ENCODE data around the gene MUSK. TPM values are rescaled to one million over a fixed set of nuclear protein-coding genes. Genes with fewer than 3 reads are reported as not detected.

MUSK gene
- total and polyA plus RNA-seq, 2 experiments from 2014 or later: not detected

GRCh38 chr9:110797611-110798010, 129.0 kb downstream of the MUSK start:
- no peaks in the 10 kb centered on the region for H3K27me3 Mint-ChIP-seq (ENCODE audit: insufficient read depth, low read depth, poor library complexity)
- Histone ChIP-seq H3K9me2 (ENCODE audit: insufficient read depth) (no peaks in the 10 kb centered on the region; the same call in 1 of the 2 replicates), H4K20me1 (replicated peaks; ENCODE audit: insufficient read depth) (no peaks in the 10 kb centered on the region), H2AFZ (no peak overlapping the region), H3F3A (replicated peaks; ENCODE audit: low read depth) (no peaks in the 10 kb centered on the region), H3K27ac (ENCODE audit: low read depth) (no peak overlapping the region), H3K27me3 (ENCODE audit: insufficient read depth) (no peaks in the 10 kb centered on the region), H3K4me1 (ENCODE audit: insufficient read depth) (no peaks in the 10 kb centered on the region), H3K36me3 (ENCODE audit: insufficient read depth) (no peaks in the 10 kb centered on the region), H3K4me2 (no peak overlapping the region), H3K4me3 (no peak overlapping the region), H3K79me2 (replicated peaks; ENCODE audit: insufficient read depth) (no peaks in the 10 kb centered on the region)
- H3K4me1 Mint-ChIP-seq: no peaks in the 10 kb centered on the region
- ATAC-seq (no peak), DNase-seq (ENCODE audit: low spot score) (no peak)
- peaks cover 3% of the 10 kb centered on the region; the same call in 2 of the 3 replicates for H3K9me3 Mint-ChIP-seq
- no peak overlapping the region for H3K27ac Mint-ChIP-seq
- no peak for TF ChIP-seq ZNF331 (CRISPR knock-in tag; IDR thresholded peaks at IDR 0.05; ENCODE audit: low read depth)
- H3K36me3 Mint-ChIP-seq (ENCODE audit: low read depth): no peaks in the 10 kb centered on the region
- no peak overlapping the region for H3K4me3 Mint-ChIP-seq

DNA sequence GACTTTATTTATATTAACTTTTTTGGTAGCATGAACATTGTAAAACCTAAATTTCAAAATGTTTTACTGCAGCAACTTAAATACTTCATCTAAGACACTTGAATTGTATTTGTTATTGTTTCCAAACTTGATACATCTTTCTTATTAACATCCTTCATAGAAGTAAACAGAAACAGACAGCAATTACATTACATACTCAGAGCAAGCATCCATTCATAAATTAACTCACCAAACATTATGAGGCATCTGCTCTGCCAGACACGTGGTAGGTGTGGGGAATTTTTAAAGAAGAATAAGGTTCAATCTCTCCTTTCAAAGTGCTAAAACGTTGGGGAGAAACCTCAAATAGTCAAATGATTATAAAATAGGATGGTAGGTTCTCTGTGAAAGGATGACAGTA, 130.8 kb downstream of the MUSK start:
- Histone ChIP-seq H3K9me2 (ENCODE audit: insufficient read depth) (no peaks in the 10 kb centered on the region; the same call in 1 of the 2 replicates), H4K20me1 (replicated peaks; ENCODE audit: insufficient read depth) (no peaks in the 10 kb centered on the region), H3K4me3 (no peak overlapping the region), H3K79me2 (replicated peaks; ENCODE audit: insufficient read depth) (no peaks in the 10 kb centered on the region), H3K36me3 (ENCODE audit: insufficient read depth) (no peaks in the 10 kb centered on the region), H3K4me1 (ENCODE audit: insufficient read depth) (no peaks in the 10 kb centered on the region), H3K27me3 (ENCODE audit: insufficient read depth) (no peaks in the 10 kb centered on the region), H3K27ac (ENCODE audit: low read depth) (no peak overlapping the region), H3F3A (replicated peaks; ENCODE audit: low read depth) (no peaks in the 10 kb centered on the region), H3K4me2 (no peak overlapping the region), H2AFZ (no peak overlapping the region)
- Mint-ChIP-seq H3K4me3 (no peak overlapping the region), H3K27ac (no peak overlapping the region), H3K4me1 (no peaks in the 10 kb centered on the region), H3K36me3 (ENCODE audit: low read depth) (no peaks in the 10 kb centered on the region), H3K9me3 (peaks cover 3% of the 10 kb centered on the region; the same call in 2 of the 3 replicates), H3K27me3 (ENCODE audit: insufficient read depth, low read depth, poor library complexity) (no peaks in the 10 kb centered on the region)
- ATAC-seq (no peak), DNase-seq (ENCODE audit: low spot score) (no peak)
- no peak for TF ChIP-seq ZNF331 (CRISPR knock-in tag; IDR thresholded peaks at IDR 0.05; ENCODE audit: low read depth)
- no peak for TF ChIP-seq CREB1 (CRISPR knock-in tag; IDR thresholded peaks at IDR 0.05; ENCODE audit: low read depth)
- no peak for TF ChIP-seq EZH2phosphoT487 (IDR thresholded peaks at IDR 0.05; ENCODE audit: unreplicated experiment)
- TF ChIP-seq NANOG (IDR thresholded peaks at IDR 0.05; ENCODE audit: borderline replicate concordance): no peak
- TF ChIP-seq ZNF114 (CRISPR knock-in tag; IDR thresholded peaks at IDR 0.05): no peak
- TF ChIP-seq REST (IDR thresholded peaks at IDR 0.05; ENCODE audit: unreplicated experiment): no peak
- TF ChIP-seq STAT1 (IDR thresholded peaks at IDR 0.05; ENCODE audit: unreplicated experiment): no peak
- TF ChIP-seq, protein P1, sequence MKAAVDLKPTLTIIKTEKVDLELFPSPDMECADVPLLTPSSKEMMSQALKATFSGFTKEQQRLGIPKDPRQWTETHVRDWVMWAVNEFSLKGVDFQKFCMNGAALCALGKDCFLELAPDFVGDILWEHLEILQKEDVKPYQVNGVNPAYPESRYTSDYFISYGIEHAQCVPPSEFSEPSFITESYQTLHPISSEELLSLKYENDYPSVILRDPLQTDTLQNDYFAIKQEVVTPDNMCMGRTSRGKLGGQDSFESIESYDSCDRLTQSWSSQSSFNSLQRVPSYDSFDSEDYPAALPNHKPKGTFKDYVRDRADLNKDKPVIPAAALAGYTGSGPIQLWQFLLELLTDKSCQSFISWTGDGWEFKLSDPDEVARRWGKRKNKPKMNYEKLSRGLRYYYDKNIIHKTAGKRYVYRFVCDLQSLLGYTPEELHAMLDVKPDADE (IDR thresholded peaks at IDR 0.05): no peak
- TF ChIP-seq CTCF (conservative IDR thresholded peaks at IDR 0.05; ENCODE audit: low read depth in 2 of 2): no peak
- no peak for TF ChIP-seq POLR2AphosphoS5 (IDR thresholded peaks at IDR 0.05; ENCODE audit: low read depth)
- no peak for TF ChIP-seq EZH2 (IDR thresholded peaks at IDR 0.05; ENCODE audit: low read depth, unreplicated experiment)

Measured in GM23338 (cell line).